BE2C (cell line): ENCODE data around the gene TFCP2.

Source experiments
- DNase-seq: peaks from one replicate; pipeline ENCODE4 v3.0.0-alpha.2; 2020
- H3K27me3 ChIP-seq: fragments of 250-450 bp; sonication (Bioruptor Pico); 2 replicates; pipeline ENCODE4 v1.5.1; 2020; ENCODE audit warnings: mild to moderate bottlenecking
- H3K36me3 ChIP-seq: fragments of 250-450 bp; sonication (Bioruptor Pico); 2 replicates; pipeline ENCODE4 v1.5.1; 2020; ENCODE audit warnings: mild to moderate bottlenecking
- H3K4me1 ChIP-seq: fragments of 250-450 bp; sonication (Bioruptor Pico); 2 replicates; pipeline ENCODE4 v1.5.1; 2020
- H3K4me3 ChIP-seq: 2 replicates; pipeline ENCODE4 v1.5.1; 2011; ENCODE audit warnings: low read depth, low read length
- H3K9me3 ChIP-seq: fragments of 250-450 bp; sonication (Bioruptor Pico); 2 replicates; pipeline ENCODE4 v1.5.1; 2020
- CTCF ChIP-seq: IDR thresholded peaks from 2 replicates; pipeline ENCODE4 v1.5.1; 2012; ENCODE audit warnings: mild to moderate bottlenecking, low read depth, low read length

The TFCP2 gene

GRCh38 chr12:51186465-51187085, 13.6 kb upstream of the TFCP2 start:
- H3K27me3 ChIP-seq: no peaks in the 10 kb centered on the region
- DNase-seq: no peak
- H3K4me3 ChIP-seq: no peak overlapping the region
- H3K4me1 ChIP-seq: peaks cover 11% of the 10 kb centered on the region
- TF ChIP-seq CTCF: no peak
- no peaks in the 10 kb centered on the region for H3K9me3 ChIP-seq
- H3K36me3 ChIP-seq: no peaks in the 10 kb centered on the region; the same call in 1 of the 2 replicates

- Histone ChIP-seq H3K4me1 (peaks cover 11% of the 10 kb centered on the region), H3K9me3 (no peaks in the 10 kb centered on the region), H3K36me3 (no peaks in the 10 kb centered on the region; the same call in 1 of the 2 replicates), H3K27me3 (no peaks in the 10 kb centered on the region), H3K4me3 (no peak overlapping the region)
- no peak for TF ChIP-seq CTCF
- no peak for DNase-seq
These were observed 12.3 kb upstream of the TFCP2 start for GRCh38 chr12:51185171-51185717.

- Histone ChIP-seq H3K4me1 (peaks cover 11% of the 10 kb centered on the region), H3K36me3 (no peaks in the 10 kb centered on the region), H3K4me3 (no peak overlapping the region), H3K27me3 (no peaks in the 10 kb centered on the region), H3K9me3 (no peaks in the 10 kb centered on the region)
- peak; percentile 92 for DNase-seq
- no peak for TF ChIP-seq CTCF
These were observed 10.9 kb upstream of the TFCP2 start for GRCh38 chr12:51183816-51184215.

- Histone ChIP-seq H3K4me3 (no peak overlapping the region), H3K4me1 (peaks cover 11% of the 10 kb centered on the region), H3K36me3 (no peaks in the 10 kb centered on the region), H3K27me3 (no peaks in the 10 kb centered on the region), H3K9me3 (no peaks in the 10 kb centered on the region)
- DNase-seq: no peak
- no peak for TF ChIP-seq CTCF
These were observed 10.4 kb upstream of the TFCP2 start for GRCh38 chr12:51183349-51183748.

- Histone ChIP-seq H3K4me1 (peaks cover 11% of the 10 kb centered on the region), H3K27me3 (no peaks in the 10 kb centered on the region), H3K9me3 (no peaks in the 10 kb centered on the region), H3K4me3 (no peak overlapping the region), H3K36me3 (no peaks in the 10 kb centered on the region)
- TF ChIP-seq CTCF: no peak
- no peak for DNase-seq
These were observed 8.6 kb upstream of the TFCP2 start for GRCh38 chr12:51181558-51181957.

- Histone ChIP-seq H3K9me3 (no peaks in the 10 kb centered on the region), H3K4me1 (no peaks in the 10 kb centered on the region), H3K27me3 (no peaks in the 10 kb centered on the region), H3K36me3 (no peaks in the 10 kb centered on the region), H3K4me3 (no peak overlapping the region)
- no peak for TF ChIP-seq CTCF
- DNase-seq: no peak
These were observed 5.0 kb upstream of the TFCP2 start for GRCh38 chr12:51177897-51178296.
